PC-9 (cell line): ENCODE measurements around the gene RNF186. TPM values are rescaled to one million over a fixed set of nuclear protein-coding genes. Genes with fewer than 3 reads are reported as not detected.

Source experiments
- BruUV-seq: library from RNA; stranded (reverse); fragments of 400-500 nt; replicated peaks from 2 replicates; lab custom pipeline; 2021; lab: Mats Ljungman, UMichigan
- CTCF ChIA-PET: fragments of 300-600 bp; sonication (Branson Sonifier 250); formaldehyde crosslinking; loops from one replicate; lab custom pipeline; 2022; ENCODE audit warnings: antibody characterized with exemption; lab: Charles Lee
- POLR2A ChIA-PET: fragments of 300-600 bp; sonication (Branson Sonifier 250); formaldehyde crosslinking; loops from one replicate; lab custom pipeline; 2022; ENCODE audit warnings: antibody characterized with exemption; ENCODE audit not compliant: unreplicated experiment; lab: Charles Lee
- DNase-seq, 2 experiments: peaks; one replicate each; pipeline versions ENCODE4 v3.0.0 to v3.0.0-alpha.2; 2015 to 2022; ENCODE audit warnings: mixed read lengths in 1 of 2
- H2AFZ ChIP-seq: fragments of 200-600 bp; sonication (generic); 2 replicates; pipeline ENCODE4 v1.8.1; 2017; ENCODE audit warnings: antibody characterized with exemption
- H3F3A ChIP-seq: fragments of 200-600 bp; sonication (generic); 2 replicates; pipeline ENCODE4 v1.8.1; 2017; ENCODE audit warnings: antibody characterized with exemption, mild to moderate bottlenecking, low read depth; ENCODE audit not compliant: insufficient read depth
- H3K27ac ChIP-seq: fragments of 200-600 bp; sonication (generic); 2 replicates; pipeline ENCODE4 v1.6.1; 2016; ENCODE audit warnings: mixed run types
- H3K27me3 ChIP-seq: fragments of 200-600 bp; sonication (generic); 2 replicates; pipeline ENCODE4 v1.6.1; 2016; ENCODE audit warnings: low read depth, mixed run types; ENCODE audit not compliant: insufficient read depth
- H3K36me3 ChIP-seq: fragments of 200-600 bp; sonication (generic); 2 replicates; pipeline ENCODE4 v1.6.1; 2016; ENCODE audit warnings: low read depth, mixed run types
- H3K4me1 ChIP-seq: fragments of 200-600 bp; sonication (generic); replicated peaks from 2 replicates; pipeline ENCODE4 v1.6.1; 2016; ENCODE audit warnings: mixed run types; ENCODE audit not compliant: insufficient read depth
- H3K4me2 ChIP-seq: fragments of 200-600 bp; sonication (generic); 2 replicates; pipeline ENCODE4 v1.6.1; 2017; ENCODE audit warnings: mixed run types
- H3K4me3 ChIP-seq: fragments of 200-600 bp; sonication (generic); 2 replicates; pipeline ENCODE4 v1.6.1; 2016; ENCODE audit warnings: mixed run types
- H3K79me2 ChIP-seq: fragments of 200-600 bp; sonication (generic); 2 replicates; pipeline ENCODE4 v1.6.1; 2017; ENCODE audit warnings: low read depth, mixed run types
- H3K9me2 ChIP-seq: fragments of 200-600 bp; sonication (generic); 2 replicates; pipeline ENCODE4 v1.8.1; 2017; ENCODE audit warnings: mild to moderate bottlenecking; ENCODE audit not compliant: insufficient read depth
- H3K9me3 ChIP-seq: fragments of 200-600 bp; sonication (generic); 2 replicates; pipeline ENCODE4 v1.8.1; 2016; ENCODE audit warnings: low read depth; ENCODE audit not compliant: insufficient read depth
- H4K20me1 ChIP-seq: fragments of 200-600 bp; sonication (generic); 2 replicates; pipeline ENCODE4 v1.8.1; 2017; ENCODE audit not compliant: insufficient read depth
- EZH2 ChIP-seq: fragments of 200-600 bp; sonication (generic); IDR thresholded peaks from 2 replicates; pipeline ENCODE4 v1.8.0; 2017; ENCODE audit warnings: antibody characterized with exemption, low read depth
- intact Hi-C: fragments of 100-400 bp; cut with micrococcal nuclease; formaldehyde crosslinking; loops from one replicate; pipeline ENCODE4 v1.10.0; 2022; ENCODE audit not compliant: unreplicated experiment
- total RNA-seq: library from RNA; stranded (reverse); gene quantifications from 2 replicates; pipeline ENCODE4 v1.2.3, GENCODE V29; 2021
- TF ChIP-seq, protein P1 (sequence below): fragments of 200-600 bp; sonication (generic); conservative IDR thresholded peaks from 2 replicates; pipeline ENCODE4 v1.6.1; 2017; ENCODE audit warnings: mixed run types, antibody characterized with exemption, mild to moderate bottlenecking, moderate library complexity

RNF186 gene
- total RNA-seq, 1 experiment from 2014 or later = not detected

DNA sequence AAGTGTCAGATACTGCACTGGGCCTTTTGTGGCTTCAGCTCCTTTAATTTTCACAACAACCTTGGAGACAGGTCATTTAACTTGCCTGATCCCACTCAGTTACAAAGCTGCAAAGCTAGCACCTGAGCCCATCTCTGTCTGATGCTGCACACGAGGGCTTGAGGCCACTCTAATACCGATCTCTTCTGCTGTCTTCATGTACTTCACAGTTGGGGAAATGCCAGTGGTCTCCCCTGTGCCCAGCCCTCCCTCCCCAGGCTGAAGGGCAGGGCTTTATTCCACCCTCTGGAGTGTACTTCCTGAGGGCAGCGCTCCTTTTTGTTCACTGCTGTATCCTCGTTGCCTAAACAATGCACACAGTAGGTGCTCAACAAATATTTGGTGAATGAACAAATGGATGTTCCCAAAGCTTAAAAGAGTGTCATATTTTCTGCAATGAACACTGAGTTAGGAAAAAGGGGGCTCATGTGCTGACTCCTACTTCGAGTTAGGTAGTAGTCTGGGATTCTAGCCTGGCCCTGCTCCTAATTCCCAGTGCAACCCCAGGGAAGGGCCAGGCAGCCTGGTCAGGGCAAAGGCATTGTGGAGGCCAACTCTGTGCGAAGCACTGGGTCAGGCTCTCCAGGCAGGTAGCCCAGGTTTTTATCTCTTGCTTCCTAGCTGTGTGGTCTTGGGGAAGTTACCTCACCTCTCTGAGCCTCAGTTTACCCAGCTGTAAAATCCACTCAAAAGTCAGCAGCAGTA lies 16.4 kb downstream of the RNF186 start:
- H3K79me2 ChIP-seq = no peaks in the 10 kb centered on the region
- H3K27me3 ChIP-seq = no peaks in the 10 kb centered on the region
- H2AFZ ChIP-seq = peak overlapping the region; percentile 92; the same call in 1 of the 2 replicates
- no peak overlapping the region for H3K27ac ChIP-seq
- intact Hi-C loops = loop anchor here (1.0 kb wide), 1 partner anchor 84 kb away; the partner anchor contains the start of gene OTUD3
- H3K9me2 ChIP-seq = no peaks in the 10 kb centered on the region
- CTCF ChIA-PET = interaction anchor here (0.6 kb wide), 1 partner anchor 74 kb away, joined by 5 read pairs; no protein-coding TSS in a partner anchor
- peak overlapping the region; percentile 74 for H3K4me3 ChIP-seq
- H3K4me2 ChIP-seq = peak overlapping the region; percentile 84
- H4K20me1 ChIP-seq = no peaks in the 10 kb centered on the region
- POLR2A ChIA-PET = no interaction called here
- no peak for DNase-seq
- peaks cover 9% of the 10 kb centered on the region; the same call in 1 of the 2 replicates for H3K4me1 ChIP-seq
- no peak for TF ChIP-seq EZH2
- TF ChIP-seq, protein P1, sequence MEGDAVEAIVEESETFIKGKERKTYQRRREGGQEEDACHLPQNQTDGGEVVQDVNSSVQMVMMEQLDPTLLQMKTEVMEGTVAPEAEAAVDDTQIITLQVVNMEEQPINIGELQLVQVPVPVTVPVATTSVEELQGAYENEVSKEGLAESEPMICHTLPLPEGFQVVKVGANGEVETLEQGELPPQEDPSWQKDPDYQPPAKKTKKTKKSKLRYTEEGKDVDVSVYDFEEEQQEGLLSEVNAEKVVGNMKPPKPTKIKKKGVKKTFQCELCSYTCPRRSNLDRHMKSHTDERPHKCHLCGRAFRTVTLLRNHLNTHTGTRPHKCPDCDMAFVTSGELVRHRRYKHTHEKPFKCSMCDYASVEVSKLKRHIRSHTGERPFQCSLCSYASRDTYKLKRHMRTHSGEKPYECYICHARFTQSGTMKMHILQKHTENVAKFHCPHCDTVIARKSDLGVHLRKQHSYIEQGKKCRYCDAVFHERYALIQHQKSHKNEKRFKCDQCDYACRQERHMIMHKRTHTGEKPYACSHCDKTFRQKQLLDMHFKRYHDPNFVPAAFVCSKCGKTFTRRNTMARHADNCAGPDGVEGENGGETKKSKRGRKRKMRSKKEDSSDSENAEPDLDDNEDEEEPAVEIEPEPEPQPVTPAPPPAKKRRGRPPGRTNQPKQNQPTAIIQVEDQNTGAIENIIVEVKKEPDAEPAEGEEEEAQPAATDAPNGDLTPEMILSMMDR = no peak
- H3F3A ChIP-seq = 0 out of 2 replicates have a peak, but pooled peaks cover 4% of the 10 kb centered on the region
- TSS peak; percentile 66 for BruUV-seq
- H3K9me3 ChIP-seq = no peaks in the 10 kb centered on the region
- no peaks in the 10 kb centered on the region for H3K36me3 ChIP-seq

DNA sequence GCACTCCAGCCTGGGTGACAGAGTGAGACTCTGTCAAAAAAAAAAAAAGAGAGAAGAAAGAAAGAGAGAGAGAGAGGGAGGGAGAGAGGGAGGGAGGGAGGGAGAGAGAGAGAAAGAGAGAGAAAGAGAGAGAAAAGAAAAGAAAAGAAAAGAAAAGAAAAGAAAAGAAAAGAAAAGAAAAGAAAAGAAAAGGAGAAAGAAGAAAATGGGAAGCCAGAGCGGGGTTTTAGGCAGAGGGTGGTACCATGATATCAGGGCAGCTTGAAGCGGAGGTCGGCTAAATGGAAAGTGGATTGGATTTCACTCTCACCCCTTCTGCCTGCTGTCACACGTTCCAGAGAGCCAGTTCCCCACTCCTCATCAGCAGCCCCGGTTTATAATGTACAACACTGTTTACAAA lies 17.3 kb downstream of the RNF186 start:
- Histone ChIP-seq H4K20me1 (no peaks in the 10 kb centered on the region), H3K4me1 (peaks cover 9% of the 10 kb centered on the region; the same call in 1 of the 2 replicates), H3K9me3 (no peaks in the 10 kb centered on the region), H3K9me2 (no peaks in the 10 kb centered on the region), H3F3A (0 out of 2 replicates have a peak, but pooled peaks cover 4% of the 10 kb centered on the region), H2AFZ (no peak overlapping the region), H3K36me3 (no peaks in the 10 kb centered on the region), H3K27ac (no peak overlapping the region), H3K79me2 (no peaks in the 10 kb centered on the region), H3K4me3 (no peak overlapping the region), H3K4me2 (no peak overlapping the region), H3K27me3 (no peaks in the 10 kb centered on the region)
- BruUV-seq = no TSS peak
- intact Hi-C loops = no loop called here
- POLR2A ChIA-PET = no interaction called here
- TF ChIP-seq EZH2 = no peak
- TF ChIP-seq, protein P1 = no peak
- DNase-seq = no peak
- CTCF ChIA-PET = interaction anchor here (0.6 to 0.7 kb wide), 2 partner anchors 48 to 75 kb away, joined by 3 to 5 read pairs; no protein-coding TSS in a partner anchor

DNA sequence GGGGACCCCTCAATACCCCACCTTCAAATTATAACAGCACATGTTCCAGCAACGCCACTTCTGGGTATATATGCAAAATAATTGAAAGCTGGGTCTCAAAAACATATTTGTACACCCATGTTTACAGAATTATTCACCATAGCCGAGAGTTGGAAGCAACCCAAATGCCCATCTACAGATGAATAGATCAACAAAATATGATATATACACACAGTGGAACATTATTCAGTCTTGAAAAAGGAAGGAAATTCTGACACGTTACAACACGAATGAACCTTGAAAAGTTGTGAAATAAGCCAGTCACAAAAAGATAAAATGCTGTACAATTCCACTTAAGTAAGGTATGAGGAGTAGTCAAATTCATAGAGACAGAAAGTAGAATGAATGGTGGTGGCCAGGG lies 20.5 kb downstream of the RNF186 start:
- POLR2A ChIA-PET = no interaction called here
- no TSS peak for BruUV-seq
- TF ChIP-seq, protein P1 = no peak
- TF ChIP-seq EZH2 = no peak

More for the DNA sequence above, 20.5 kb downstream of the RNF186 start:
- Histone ChIP-seq H4K20me1 (no peaks in the 10 kb centered on the region), H3K4me2 (no peak overlapping the region), H3K4me3 (no peak overlapping the region), H3F3A (no peaks in the 10 kb centered on the region), H3K9me2 (no peaks in the 10 kb centered on the region), H3K27ac (no peak overlapping the region), H3K79me2 (no peaks in the 10 kb centered on the region), H3K36me3 (no peaks in the 10 kb centered on the region), H2AFZ (no peak overlapping the region), H3K27me3 (no peaks in the 10 kb centered on the region), H3K9me3 (no peaks in the 10 kb centered on the region), H3K4me1 (peaks cover 9% of the 10 kb centered on the region; the same call in 1 of the 2 replicates)
- intact Hi-C loops = no loop called here
- CTCF ChIA-PET = no interaction called here
- DNase-seq = no peak
